Liver (tissue), 9 donors: ENCODE measurements around the gene ZBTB45. TPM values are rescaled to one million over a fixed set of nuclear protein-coding genes. Genes with fewer than 3 reads are reported as not detected.
"Not testable (repeated sequence)": the region's sequence is repeated elsewhere in the genome, so short reads cannot be mapped to it uniquely, and the experiment has no call there.

Source experiments
- DNase-seq: peaks from one replicate; pipeline ENCODE4 v3.0.0-alpha.2; 2017; ENCODE audit warnings: low spot score
- H3K27ac ChIP-seq, 2 donors: one replicate each; pipeline ENCODE4 v1.7.0; 2013; ENCODE audit warnings: inconsistent platforms in 2 of 2, low read length in 2 of 2, control low read depth in 1 of 2, low read depth in 1 of 2, mild to moderate bottlenecking in 1 of 2
- H3K27me3 ChIP-seq, 4 donors: one replicate each; pipeline versions ENCODE4 v1.6.1 to v1.7.0; 2013; ENCODE audit warnings: low read length in 3 of 4, inconsistent platforms in 1 of 4, mild to moderate bottlenecking in 1 of 4, moderate library complexity in 1 of 4; ENCODE audit not compliant: control insufficient read depth in 4 of 4, insufficient read depth in 4 of 4
- H3K36me3 ChIP-seq, 4 donors: one replicate each; pipeline versions ENCODE4 v1.6.1 to v1.7.0; 2013; ENCODE audit warnings: low read length in 3 of 4, mild to moderate bottlenecking in 3 of 4, low read depth in 1 of 4, moderate library complexity in 1 of 4; ENCODE audit not compliant: control insufficient read depth in 4 of 4, insufficient read depth in 3 of 4
- H3K4me1 ChIP-seq, 4 donors: one replicate each; pipeline versions ENCODE4 v1.6.1 to v1.7.0; 2013; ENCODE audit warnings: low read length in 3 of 4, mild to moderate bottlenecking in 3 of 4, moderate library complexity in 1 of 4; ENCODE audit not compliant: control insufficient read depth in 4 of 4, insufficient read depth in 4 of 4
- H3K4me3 ChIP-seq, 3 donors: one replicate each; pipeline versions ENCODE4 v1.6.1 to v1.7.0; 2013; ENCODE audit warnings: low read length in 3 of 3, control low read depth in 1 of 3, low read depth in 1 of 3, mild to moderate bottlenecking in 1 of 3
- H3K9ac ChIP-seq, 2 donors: one replicate each; pipeline ENCODE4 v1.7.0; 2013; ENCODE audit warnings: low read length in 2 of 2, mild to moderate bottlenecking in 2 of 2, moderate library complexity in 2 of 2, control low read depth in 1 of 2, low read depth in 1 of 2
- H3K9me3 ChIP-seq, 4 donors: one replicate each; pipeline versions ENCODE4 v1.6.1 to v1.7.0; 2013; ENCODE audit warnings: low read length in 3 of 4; ENCODE audit not compliant: control insufficient read depth in 4 of 4
- EGR1 ChIP-seq, 2 donors: IDR thresholded peaks; 2 replicates each; pipeline ENCODE4 v1.6.1; 2016 to 2018; ENCODE audit warnings: antibody characterized with exemption in 2 of 2, low read depth in 2 of 2
- FOXA1 ChIP-seq: IDR thresholded peaks from 2 replicates; pipeline ENCODE4 v1.6.1; 2016; ENCODE audit warnings: antibody characterized with exemption
- FOXA2 ChIP-seq: IDR thresholded peaks from 2 replicates; pipeline ENCODE4 v1.6.1; 2016; ENCODE audit warnings: antibody characterized with exemption
- GABPA ChIP-seq, 2 donors: IDR thresholded peaks in 1 of 2; conservative IDR thresholded peaks in 1 of 2; 2 replicates each; pipeline ENCODE4 v1.6.1; 2016; ENCODE audit warnings: antibody characterized with exemption in 2 of 2, mild to moderate bottlenecking in 1 of 2, moderate library complexity in 1 of 2
- HNF4A ChIP-seq, 2 donors: conservative IDR thresholded peaks; 2 replicates each; pipeline ENCODE4 v1.6.1; 2016; ENCODE audit warnings: antibody characterized with exemption in 2 of 2, mild to moderate bottlenecking in 2 of 2
- HNF4G ChIP-seq: IDR thresholded peaks from 2 replicates; pipeline ENCODE4 v1.6.1; 2016; ENCODE audit warnings: antibody characterized with exemption
- JUND ChIP-seq, 2 donors: IDR thresholded peaks; 2 replicates each; pipeline ENCODE4 v1.6.1; 2016; ENCODE audit warnings: antibody characterized with exemption in 2 of 2
- RXRA ChIP-seq, 2 donors: IDR thresholded peaks; 2 replicates each; pipeline ENCODE4 v1.6.1; 2017 to 2018; ENCODE audit warnings: antibody characterized with exemption in 2 of 2, mild to moderate bottlenecking in 1 of 2
- SP1 ChIP-seq: IDR thresholded peaks from 2 replicates; pipeline ENCODE4 v1.6.1; 2018; ENCODE audit warnings: antibody characterized with exemption, mild to moderate bottlenecking
- TAF1 ChIP-seq: conservative IDR thresholded peaks from 2 replicates; pipeline ENCODE4 v1.6.1; 2016; ENCODE audit warnings: antibody characterized with exemption, mild to moderate bottlenecking
- YY1 ChIP-seq: IDR thresholded peaks from 2 replicates; pipeline ENCODE4 v1.6.1; 2016; ENCODE audit warnings: antibody characterized with exemption, mild to moderate bottlenecking
- WGBS: extraction: QIAGEN DNeasy Blood & Tissue Kit; methylation state at CpG from one replicate; pipeline ENCODE4 v1.1.7; 2013; 5-methylcytosine and 5-hydroxymethylcytosine counted together
- polyA plus RNA-seq, 2 donors: library from polyadenylated mRNA; stranded (reverse) in 1 of 2; unstranded in 1 of 2; fragments of 200-250 nt in 1 of 2; fragments of >200 nt in 1 of 2; fragmentation: Nextera tagmentation in 1 of 2; extraction: Ambion mirVana in 1 of 2; gene quantifications; one replicate each; pipeline versions ENCODE4 v1.2.1 to v1.2.3, GENCODE V29; 2013 to 2015
- total RNA-seq, 2 donors: library from RNA; depleted of rRNA; stranded (reverse); fragments of >200 nt; gene quantifications; one replicate each; pipeline ENCODE4 v1.2.3, GENCODE V29; 2014
- TF ChIP-seq, protein P1 (sequence below): IDR thresholded peaks from 2 replicates; pipeline ENCODE4 v1.6.1; 2016; ENCODE audit warnings: antibody characterized with exemption
- TF ChIP-seq, protein P2 (sequence below): IDR thresholded peaks from 2 replicates; pipeline ENCODE4 v1.6.1; 2016; ENCODE audit warnings: antibody characterized with exemption
- TF ChIP-seq, protein P3 (sequence below): fragments of 150-350 bp; IDR thresholded peaks from 2 replicates; pipeline ENCODE4 v1.5.1; 2017; ENCODE audit warnings: improper control_type of control experiment, low read depth, low read length; ENCODE audit not compliant: missing input control
- TF ChIP-seq, protein P4 (sequence below): IDR thresholded peaks from 2 replicates; pipeline ENCODE4 v1.6.1; 2016; ENCODE audit warnings: antibody characterized with exemption
- donor health status: healthy.
- donor health status: healthy.
- donor health status: healthy.
- donor health status: healthy.
- donor health status: healthy.

ZBTB45 gene
- total and polyA plus RNA-seq, 4 donors = 2.1 to 4.0 (median 2.7) TPM

DNA sequence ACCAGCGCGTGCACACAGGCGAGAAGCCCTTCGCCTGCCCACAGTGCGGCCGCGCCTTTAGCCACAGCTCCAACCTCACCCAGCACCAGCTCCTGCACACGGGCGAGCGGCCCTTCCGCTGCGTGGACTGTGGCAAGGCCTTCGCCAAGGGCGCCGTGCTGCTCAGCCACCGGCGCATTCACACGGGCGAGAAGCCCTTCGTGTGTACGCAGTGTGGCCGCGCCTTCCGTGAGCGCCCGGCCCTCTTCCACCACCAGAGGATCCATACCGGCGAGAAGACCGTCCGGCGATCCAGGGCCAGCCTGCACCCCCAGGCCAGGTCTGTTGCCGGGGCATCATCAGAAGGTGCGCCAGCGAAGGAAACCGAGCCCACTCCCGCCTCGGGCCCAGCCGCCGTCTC lies 47.9 kb downstream of the ZBTB45 start (continued):
- TF ChIP-seq, protein P1, sequence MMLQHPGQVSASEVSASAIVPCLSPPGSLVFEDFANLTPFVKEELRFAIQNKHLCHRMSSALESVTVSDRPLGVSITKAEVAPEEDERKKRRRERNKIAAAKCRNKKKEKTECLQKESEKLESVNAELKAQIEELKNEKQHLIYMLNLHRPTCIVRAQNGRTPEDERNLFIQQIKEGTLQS = no peak
- TF ChIP-seq, protein P2, sequence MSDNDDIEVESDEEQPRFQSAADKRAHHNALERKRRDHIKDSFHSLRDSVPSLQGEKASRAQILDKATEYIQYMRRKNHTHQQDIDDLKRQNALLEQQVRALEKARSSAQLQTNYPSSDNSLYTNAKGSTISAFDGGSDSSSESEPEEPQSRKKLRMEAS = no peak
- TF ChIP-seq TAF1 = no peak

DNA sequence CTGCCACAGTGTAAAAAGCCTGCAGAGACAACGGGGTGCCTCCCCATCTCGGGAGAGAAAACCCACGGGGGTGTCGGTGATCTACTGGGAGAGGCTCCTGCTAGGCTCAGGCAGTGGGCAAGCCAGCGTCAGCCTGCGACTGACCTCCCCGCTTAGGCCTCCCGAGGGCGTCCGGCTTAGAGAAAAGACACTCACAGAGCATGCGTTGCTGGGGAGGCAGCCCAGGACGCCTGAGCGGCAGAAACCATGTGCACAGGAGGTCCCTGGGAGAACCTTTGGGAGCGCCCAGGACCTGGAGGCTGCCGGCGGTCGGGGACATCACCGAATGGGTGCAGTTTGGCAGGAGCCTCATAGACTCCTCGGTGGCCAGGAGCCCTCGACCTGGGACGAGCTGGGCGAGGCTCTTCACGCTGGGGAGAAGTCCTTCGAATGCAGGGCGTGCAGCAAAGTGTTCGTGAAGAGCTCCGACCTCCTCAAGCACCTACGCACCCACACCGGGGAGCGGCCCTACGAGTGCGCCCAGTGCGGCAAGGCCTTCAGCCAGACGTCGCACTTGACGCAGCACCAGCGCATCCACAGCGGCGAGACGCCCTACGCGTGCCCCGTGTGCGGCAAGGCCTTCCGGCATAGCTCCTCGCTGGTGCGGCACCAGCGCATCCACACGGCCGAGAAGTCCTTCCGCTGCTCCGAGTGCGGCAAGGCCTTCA lies 48.6 kb downstream of the ZBTB45 start:
- H3K27ac ChIP-seq = not testable (repeated sequence)
- WGBS = 97% methylated on average over 35 of the region's 53 CpGs

DNA sequence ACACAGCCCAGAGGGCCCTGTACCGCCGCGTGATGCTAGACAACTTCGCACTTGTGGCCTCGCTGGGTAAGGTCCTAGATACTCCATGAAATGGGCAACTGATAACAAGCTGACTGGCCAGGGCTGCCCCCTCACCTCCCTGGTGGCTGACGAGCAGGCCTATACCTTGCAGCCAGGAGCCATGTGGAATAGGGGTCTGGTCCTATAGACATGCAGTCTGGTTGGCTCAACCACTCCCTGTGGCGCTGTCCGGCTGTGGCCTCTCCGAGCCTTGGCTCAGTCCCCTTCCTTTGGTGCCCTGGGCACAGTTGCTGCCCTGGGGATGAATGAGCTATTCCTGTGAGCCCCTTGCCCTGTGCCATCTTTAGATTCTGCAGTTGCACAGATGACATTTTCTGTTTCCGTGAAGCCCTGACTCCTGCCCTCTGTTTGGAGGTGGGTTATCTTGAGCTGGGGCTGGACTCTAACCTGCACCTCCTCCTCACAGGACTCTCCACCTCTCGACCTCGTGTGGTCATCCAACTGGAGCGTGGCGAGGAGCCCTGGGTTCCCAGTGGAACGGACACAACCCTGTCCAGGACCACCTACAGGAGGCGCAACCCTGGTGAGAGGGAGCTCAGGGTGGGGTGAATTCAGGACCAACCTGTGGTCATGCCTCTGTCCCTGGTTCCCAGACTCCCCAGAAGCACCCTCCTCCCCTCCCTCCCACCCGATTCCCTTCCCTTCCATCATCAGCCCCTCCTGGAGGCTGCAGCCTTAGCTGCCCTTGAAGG lies 50.2 kb downstream of the ZBTB45 start:
- H3K27ac ChIP-seq = no peak overlapping the region

More for the DNA sequence above, 48.6 kb downstream of the ZBTB45 start:
- not testable (repeated sequence) for H3K9me3 ChIP-seq, DNase-seq, H3K9ac ChIP-seq, H3K27me3 ChIP-seq, H3K4me3 ChIP-seq, H3K36me3 ChIP-seq
- peaks cover 7 to 32% (median 24%) of the 10 kb centered on the region in 4 donors for H3K4me1 ChIP-seq

DNA sequence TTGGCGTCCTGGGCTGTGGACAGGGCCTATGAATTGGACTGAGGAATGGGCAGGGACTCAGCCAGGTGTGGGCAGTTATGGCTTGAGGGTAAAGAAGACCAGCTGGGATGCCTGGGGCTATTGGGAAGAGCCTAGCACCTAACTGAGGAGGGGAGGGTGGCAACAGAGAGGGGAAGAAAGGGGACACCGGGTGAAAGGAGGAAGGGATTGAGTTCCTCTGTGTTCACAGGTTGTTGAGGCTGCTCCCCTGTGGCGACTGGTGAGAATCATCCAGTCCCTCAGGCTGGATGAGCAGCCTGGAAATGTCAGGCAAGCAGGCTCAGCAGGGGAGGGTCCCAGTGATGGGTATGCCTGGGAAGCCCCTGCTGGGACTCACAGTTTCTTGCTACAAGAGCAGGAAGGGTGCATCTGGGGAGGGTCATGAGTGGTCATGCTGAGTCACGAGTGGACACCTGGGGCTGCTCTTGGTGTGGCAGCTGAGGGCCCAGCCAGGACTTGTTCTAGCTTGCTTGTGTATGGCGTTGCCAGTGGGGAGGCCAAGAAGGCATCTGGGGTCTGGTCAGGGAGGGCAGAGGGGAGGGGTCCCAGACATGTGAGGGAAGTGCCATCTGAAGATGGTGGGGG lies 51.3 kb downstream of the ZBTB45 start:
- H3K27ac ChIP-seq = no peak overlapping the region
- H3K9ac ChIP-seq = no peak overlapping the region
- peak overlapping the region in 1 of 3 donors; percentile 11 for H3K4me3 ChIP-seq
- 66% methylated on average over 5 of the region's 5 CpGs for WGBS
- DNase-seq = no peak
- H3K27me3 ChIP-seq = no peaks in the 10 kb centered on the region
- H3K36me3 ChIP-seq = peaks cover 0 to 7% (median 4%) of the 10 kb centered on the region in 4 donors
- TF ChIP-seq FOXA2 = no peak
- TF ChIP-seq HNF4G = no peak
- TF ChIP-seq GABPA (IDR thresholded peaks at IDR 0.05 in 1 of 2, conservative IDR thresholded peaks at IDR 0.05 in 1 of 2) = no peak
- TF ChIP-seq HNF4A (conservative IDR thresholded peaks at IDR 0.05) = no peak
- TF ChIP-seq YY1 = no peak
- TF ChIP-seq, protein P2 = no peak
- TF ChIP-seq, protein P1 = no peak
- no peak for TF ChIP-seq RXRA (IDR thresholded peaks at IDR 0.05)
- TF ChIP-seq FOXA1 = no peak
- TF ChIP-seq EGR1 (IDR thresholded peaks at IDR 0.05; ENCODE audit: low read depth in 2 of 2) = no peak
- TF ChIP-seq, protein P3, sequence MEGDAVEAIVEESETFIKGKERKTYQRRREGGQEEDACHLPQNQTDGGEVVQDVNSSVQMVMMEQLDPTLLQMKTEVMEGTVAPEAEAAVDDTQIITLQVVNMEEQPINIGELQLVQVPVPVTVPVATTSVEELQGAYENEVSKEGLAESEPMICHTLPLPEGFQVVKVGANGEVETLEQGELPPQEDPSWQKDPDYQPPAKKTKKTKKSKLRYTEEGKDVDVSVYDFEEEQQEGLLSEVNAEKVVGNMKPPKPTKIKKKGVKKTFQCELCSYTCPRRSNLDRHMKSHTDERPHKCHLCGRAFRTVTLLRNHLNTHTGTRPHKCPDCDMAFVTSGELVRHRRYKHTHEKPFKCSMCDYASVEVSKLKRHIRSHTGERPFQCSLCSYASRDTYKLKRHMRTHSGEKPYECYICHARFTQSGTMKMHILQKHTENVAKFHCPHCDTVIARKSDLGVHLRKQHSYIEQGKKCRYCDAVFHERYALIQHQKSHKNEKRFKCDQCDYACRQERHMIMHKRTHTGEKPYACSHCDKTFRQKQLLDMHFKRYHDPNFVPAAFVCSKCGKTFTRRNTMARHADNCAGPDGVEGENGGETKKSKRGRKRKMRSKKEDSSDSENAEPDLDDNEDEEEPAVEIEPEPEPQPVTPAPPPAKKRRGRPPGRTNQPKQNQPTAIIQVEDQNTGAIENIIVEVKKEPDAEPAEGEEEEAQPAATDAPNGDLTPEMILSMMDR = no peak
- TF ChIP-seq JUND (IDR thresholded peaks at IDR 0.05) = no peak
- TF ChIP-seq SP1 = no peak
- TF ChIP-seq, protein P4, sequence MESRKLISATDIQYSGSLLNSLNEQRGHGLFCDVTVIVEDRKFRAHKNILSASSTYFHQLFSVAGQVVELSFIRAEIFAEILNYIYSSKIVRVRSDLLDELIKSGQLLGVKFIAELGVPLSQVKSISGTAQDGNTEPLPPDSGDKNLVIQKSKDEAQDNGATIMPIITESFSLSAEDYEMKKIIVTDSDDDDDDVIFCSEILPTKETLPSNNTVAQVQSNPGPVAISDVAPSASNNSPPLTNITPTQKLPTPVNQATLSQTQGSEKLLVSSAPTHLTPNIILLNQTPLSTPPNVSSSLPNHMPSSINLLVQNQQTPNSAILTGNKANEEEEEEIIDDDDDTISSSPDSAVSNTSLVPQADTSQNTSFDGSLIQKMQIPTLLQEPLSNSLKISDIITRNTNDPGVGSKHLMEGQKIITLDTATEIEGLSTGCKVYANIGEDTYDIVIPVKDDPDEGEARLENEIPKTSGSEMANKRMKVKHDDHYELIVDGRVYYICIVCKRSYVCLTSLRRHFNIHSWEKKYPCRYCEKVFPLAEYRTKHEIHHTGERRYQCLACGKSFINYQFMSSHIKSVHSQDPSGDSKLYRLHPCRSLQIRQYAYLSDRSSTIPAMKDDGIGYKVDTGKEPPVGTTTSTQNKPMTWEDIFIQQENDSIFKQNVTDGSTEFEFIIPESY = no peak
- TF ChIP-seq TAF1 = no peak
- H3K9me3 ChIP-seq = no peaks in the 10 kb centered on the region
- peaks cover 7 to 23% (median 16%) of the 10 kb centered on the region in 4 donors for H3K4me1 ChIP-seq

More for the DNA sequence above, 50.2 kb downstream of the ZBTB45 start:
- no peaks in the 10 kb centered on the region for H3K27me3 ChIP-seq
- peaks cover 7 to 23% (median 16%) of the 10 kb centered on the region in 4 donors for H3K4me1 ChIP-seq
- WGBS = 92% methylated on average over 17 of the region's 17 CpGs
- H3K4me3 ChIP-seq = no peak overlapping the region
- no peaks in the 10 kb centered on the region for H3K9me3 ChIP-seq
- no peak for TF ChIP-seq FOXA2
- peaks cover 0 to 7% (median 4%) of the 10 kb centered on the region in 4 donors for H3K36me3 ChIP-seq
- no peak overlapping the region for H3K9ac ChIP-seq
- DNase-seq = no peak
